Measurements from ENCODE around the gene CALN1. TPM values are rescaled to one million over a fixed set of nuclear protein-coding genes. Genes with fewer than 3 reads are reported as not detected.

CALN1 gene
- total RNA-seq, 1 experiment from 2014 or later = not detected

DNA sequence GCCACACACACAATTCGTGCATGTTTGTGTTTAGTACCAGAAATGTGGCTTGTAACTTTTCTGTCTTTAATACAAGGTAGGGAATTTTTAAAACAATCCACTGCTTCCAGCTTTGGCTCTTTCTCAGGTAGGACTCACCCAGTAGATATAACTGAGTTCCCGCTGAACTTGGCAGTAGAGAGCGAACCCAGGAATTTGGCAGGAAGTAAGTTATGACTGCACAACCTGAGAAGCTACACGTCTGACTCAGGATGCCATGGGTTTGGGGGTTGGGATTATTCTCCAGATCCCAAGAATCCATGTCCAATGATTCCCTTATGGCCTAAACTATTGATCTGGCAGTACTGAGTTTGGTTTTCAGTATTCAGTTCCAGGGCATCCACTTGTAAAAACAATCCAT lies 499.7 kb downstream of the CALN1 start:
- intact Hi-C loops (cut with micrococcal nuclease; ENCODE audit: unreplicated experiment) = no loop called here
- Histone ChIP-seq H3K9me3 (peaks cover 8% of the 10 kb centered on the region; the same call in 1 of the 2 replicates), H3K4me1 (no peaks in the 10 kb centered on the region), H3K4me3 (ENCODE audit: low read depth, low read length) (no peak overlapping the region), H3K27me3 (replicated peaks; ENCODE audit: control insufficient read depth, insufficient read depth, low read length) (no peaks in the 10 kb centered on the region), H3K36me3 (ENCODE audit: control insufficient read depth, insufficient read depth, low read length) (no peaks in the 10 kb centered on the region)
- no TSS peak for BruUV-seq (replicated peaks)
- no peak overlapping the region for H3K4me3 Mint-ChIP-seq (ENCODE audit: unreplicated experiment)
- no peaks in the 10 kb centered on the region for H3K27me3 Mint-ChIP-seq (ENCODE audit: insufficient read depth, unreplicated experiment)
- DNase-seq = no peak
- ChIA-PET CTCF (no interaction called here), POLR2A (no interaction called here)
- H3K9me3 Mint-ChIP-seq (ENCODE audit: unreplicated experiment) = peaks cover 20% of the 10 kb centered on the region
- H3K36me3 Mint-ChIP-seq (ENCODE audit: insufficient read depth, unreplicated experiment) = no peaks in the 10 kb centered on the region
- no peaks in the 10 kb centered on the region for H3K4me1 Mint-ChIP-seq (ENCODE audit: low read depth, unreplicated experiment)
- TF ChIP-seq, protein P1, sequence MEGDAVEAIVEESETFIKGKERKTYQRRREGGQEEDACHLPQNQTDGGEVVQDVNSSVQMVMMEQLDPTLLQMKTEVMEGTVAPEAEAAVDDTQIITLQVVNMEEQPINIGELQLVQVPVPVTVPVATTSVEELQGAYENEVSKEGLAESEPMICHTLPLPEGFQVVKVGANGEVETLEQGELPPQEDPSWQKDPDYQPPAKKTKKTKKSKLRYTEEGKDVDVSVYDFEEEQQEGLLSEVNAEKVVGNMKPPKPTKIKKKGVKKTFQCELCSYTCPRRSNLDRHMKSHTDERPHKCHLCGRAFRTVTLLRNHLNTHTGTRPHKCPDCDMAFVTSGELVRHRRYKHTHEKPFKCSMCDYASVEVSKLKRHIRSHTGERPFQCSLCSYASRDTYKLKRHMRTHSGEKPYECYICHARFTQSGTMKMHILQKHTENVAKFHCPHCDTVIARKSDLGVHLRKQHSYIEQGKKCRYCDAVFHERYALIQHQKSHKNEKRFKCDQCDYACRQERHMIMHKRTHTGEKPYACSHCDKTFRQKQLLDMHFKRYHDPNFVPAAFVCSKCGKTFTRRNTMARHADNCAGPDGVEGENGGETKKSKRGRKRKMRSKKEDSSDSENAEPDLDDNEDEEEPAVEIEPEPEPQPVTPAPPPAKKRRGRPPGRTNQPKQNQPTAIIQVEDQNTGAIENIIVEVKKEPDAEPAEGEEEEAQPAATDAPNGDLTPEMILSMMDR (IDR thresholded peaks at IDR 0.05; ENCODE audit: insufficient read depth in 1 of 2, low read depth in 1 of 2, low read length in 1 of 2, severe bottlenecking in 1 of 2, unreplicated experiment in 1 of 2) = no peak
- no peak overlapping the region for H3K27ac Mint-ChIP-seq (ENCODE audit: unreplicated experiment)

DNA sequence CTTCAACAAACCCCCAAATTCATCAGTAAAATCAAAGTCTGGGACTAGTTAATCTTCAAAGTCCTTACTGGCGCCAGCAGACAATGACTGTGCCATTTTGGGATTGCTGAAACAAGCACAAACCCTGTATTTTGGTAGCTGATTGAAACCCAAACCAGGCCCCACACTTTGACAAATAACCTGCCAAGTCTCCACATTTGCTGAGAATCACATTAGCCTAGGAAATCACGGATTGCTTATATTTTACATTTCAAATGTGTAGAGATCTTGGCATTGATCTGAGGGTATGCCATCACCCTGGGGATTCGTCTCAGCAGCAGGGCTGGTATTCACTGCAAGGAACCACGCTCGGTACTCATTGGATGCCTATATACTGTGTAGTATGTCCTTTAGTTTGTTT lies 501.1 kb downstream of the CALN1 start:
- H3K4me1 Mint-ChIP-seq (ENCODE audit: low read depth, unreplicated experiment) = no peaks in the 10 kb centered on the region
- H3K27me3 Mint-ChIP-seq (ENCODE audit: insufficient read depth, unreplicated experiment) = peaks cover 4% of the 10 kb centered on the region
- intact Hi-C loops (cut with micrococcal nuclease; ENCODE audit: unreplicated experiment) = no loop called here
- Histone ChIP-seq H3K4me1 (no peaks in the 10 kb centered on the region), H3K4me3 (ENCODE audit: low read depth, low read length) (no peak overlapping the region), H3K36me3 (ENCODE audit: control insufficient read depth, insufficient read depth, low read length) (no peaks in the 10 kb centered on the region), H3K27me3 (replicated peaks; ENCODE audit: control insufficient read depth, insufficient read depth, low read length) (no peaks in the 10 kb centered on the region), H3K9me3 (peaks cover 8% of the 10 kb centered on the region; the same call in 1 of the 2 replicates)
- H3K36me3 Mint-ChIP-seq (ENCODE audit: insufficient read depth, unreplicated experiment) = no peaks in the 10 kb centered on the region
- H3K4me3 Mint-ChIP-seq (ENCODE audit: unreplicated experiment) = no peak overlapping the region
- H3K9me3 Mint-ChIP-seq (ENCODE audit: unreplicated experiment) = peaks cover 14% of the 10 kb centered on the region
- no peak overlapping the region for H3K27ac Mint-ChIP-seq (ENCODE audit: unreplicated experiment)
- no TSS peak for BruUV-seq (replicated peaks)
- CTCF ChIA-PET = no interaction called here
- TF ChIP-seq, protein P1 (IDR thresholded peaks at IDR 0.05; ENCODE audit: insufficient read depth in 1 of 2, low read depth in 1 of 2, low read length in 1 of 2, severe bottlenecking in 1 of 2, unreplicated experiment in 1 of 2) = no peak
- POLR2A ChIA-PET = no interaction called here
- no peak for DNase-seq

DNA sequence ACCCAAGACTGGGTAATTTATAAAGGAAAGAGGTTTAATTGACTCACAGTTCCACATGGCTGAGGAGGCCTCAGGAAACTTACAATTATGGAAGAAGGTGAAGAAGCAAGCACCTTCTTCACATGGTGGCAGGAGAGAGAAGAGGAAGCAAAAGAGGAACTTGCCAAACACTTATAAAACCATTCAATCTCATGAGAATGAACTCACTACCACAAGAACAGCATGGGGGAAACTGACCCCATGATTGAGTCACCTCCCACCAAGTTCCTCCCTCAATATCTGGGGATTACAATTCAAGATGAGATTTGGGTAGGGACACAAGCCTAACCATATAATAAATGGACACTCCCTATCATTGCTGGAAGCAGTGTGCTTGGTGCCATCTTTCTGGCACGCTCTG lies 506.3 kb downstream of the CALN1 start:
- intact Hi-C loops (cut with micrococcal nuclease; ENCODE audit: unreplicated experiment) = no loop called here
- H3K9me3 ChIP-seq = peaks cover 7% of the 10 kb centered on the region
- H3K9me3 Mint-ChIP-seq (ENCODE audit: unreplicated experiment) = peaks cover 20% of the 10 kb centered on the region
- no peak overlapping the region for H3K4me3 Mint-ChIP-seq (ENCODE audit: unreplicated experiment)
- no peaks in the 10 kb centered on the region for H3K36me3 Mint-ChIP-seq (ENCODE audit: insufficient read depth, unreplicated experiment)
- no peaks in the 10 kb centered on the region for H3K27me3 ChIP-seq (replicated peaks; ENCODE audit: control insufficient read depth, insufficient read depth, low read length)
- DNase-seq = no peak
- no peak overlapping the region for H3K27ac Mint-ChIP-seq (ENCODE audit: unreplicated experiment)
- TF ChIP-seq, protein P1 (IDR thresholded peaks at IDR 0.05; ENCODE audit: insufficient read depth in 1 of 2, low read depth in 1 of 2, low read length in 1 of 2, severe bottlenecking in 1 of 2, unreplicated experiment in 1 of 2) = no peak
- no peaks in the 10 kb centered on the region for H3K4me1 Mint-ChIP-seq (ENCODE audit: low read depth, unreplicated experiment)
- ChIA-PET POLR2A (no interaction called here), CTCF (no interaction called here)
- no peaks in the 10 kb centered on the region for H3K4me1 ChIP-seq
- H3K36me3 ChIP-seq (ENCODE audit: control insufficient read depth, insufficient read depth, low read length) = no peaks in the 10 kb centered on the region
- no peak overlapping the region for H3K4me3 ChIP-seq (ENCODE audit: low read depth, low read length)
- H3K27me3 Mint-ChIP-seq (ENCODE audit: insufficient read depth, unreplicated experiment) = peaks cover 4% of the 10 kb centered on the region
- no TSS peak for BruUV-seq (replicated peaks)

All from Caco-2 (cell line).